ENCODE measurements around the gene RRP8. TPM values are rescaled to one million over a fixed set of nuclear protein-coding genes. Genes with fewer than 3 reads are reported as not detected.
A peak's percentile ranks its signal among the peaks of the same experiment; 100 is the strongest.

The RRP8 gene
- total and polyA plus RNA-seq, 9 of the 15 experiments (the other 6 are each of a cell fraction or from before 2014, with no cell fraction given) = 5.7 to 47.3 (median 32.6) TPM

DNA sequence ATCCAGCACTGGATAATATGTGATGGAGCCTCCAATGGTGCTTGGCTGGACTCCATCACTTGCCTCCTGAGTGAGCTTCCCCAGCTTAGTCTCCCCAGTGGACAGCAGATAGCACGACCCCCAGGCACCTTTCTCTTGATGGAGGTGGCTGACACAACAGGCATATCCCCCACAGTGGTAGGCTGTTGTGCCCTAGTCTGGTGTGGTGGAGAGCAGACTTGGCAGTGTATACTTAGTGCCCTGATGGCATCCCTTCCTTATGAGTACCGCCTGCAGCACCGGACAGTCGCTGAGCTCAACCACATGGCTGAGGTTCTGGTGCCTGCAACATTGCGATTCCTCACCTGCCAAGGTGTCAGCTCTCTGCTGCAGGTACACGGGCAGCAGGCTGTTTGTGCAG lies 56.2 kb downstream of the RRP8 start:
- ATAC-seq = no peak
- in situ Hi-C loops (cut with MboI) (no loop called here), intact Hi-C loops (cut with micrococcal nuclease) (no loop called here)
- CTCF ChIA-PET (ENCODE audit: low intra/inter-chr PET ratio) = no interaction called here
- Histone ChIP-seq H3K27me3 (ENCODE audit: control insufficient read depth in 2 of 2, insufficient read depth in 2 of 2, low read length in 2 of 2) (no peaks in the 10 kb centered on the region), H3K9ac (ENCODE audit: insufficient read depth in 1 of 2, low read depth in 2 of 2, low read length in 2 of 2) (peak overlapping the region in 1 of 2 experiments; percentile 50; a peak in 1 of 4 replicates), H3K36me3 (ENCODE audit: control insufficient read depth, insufficient read depth, low read length) (no peaks in the 10 kb centered on the region), H3K79me2 (ENCODE audit: control insufficient read depth, insufficient read depth, low read length) (no peaks in the 10 kb centered on the region), H3K9me3 (replicated peaks; ENCODE audit: control insufficient read depth, insufficient read depth, low read depth, low read length) (no peaks in the 10 kb centered on the region), H3K4me3 (no peak overlapping the region), H4K20me1 (replicated peaks; ENCODE audit: control insufficient read depth, insufficient read depth, low read length) (no peaks in the 10 kb centered on the region), H3K4me1 (replicated peaks in 1 of 2; ENCODE audit: control insufficient read depth in 2 of 2, insufficient read depth in 2 of 2, low read length in 2 of 2) (no peaks in the 10 kb centered on the region), H2AFZ (ENCODE audit: low read depth, low read length) (no peak overlapping the region), H3K4me2 (ENCODE audit: insufficient read depth, low read length) (no peak overlapping the region), H3K27ac (ENCODE audit: extremely low read depth, low read depth, low read length) (no peak overlapping the region), H3K9me1 (ENCODE audit: control insufficient read depth, insufficient read depth, low read length) (no peaks in the 10 kb centered on the region)
- 65% methylated on average over 6 of the region's 6 CpGs for WGBS (ENCODE audit: insufficient coverage, low coverage, missing lambda C conversion rate)
- BruUV-seq (replicated peaks) = no TSS peak
- FAIRE-seq = no peak
- TF ChIP-seq, protein P1, sequence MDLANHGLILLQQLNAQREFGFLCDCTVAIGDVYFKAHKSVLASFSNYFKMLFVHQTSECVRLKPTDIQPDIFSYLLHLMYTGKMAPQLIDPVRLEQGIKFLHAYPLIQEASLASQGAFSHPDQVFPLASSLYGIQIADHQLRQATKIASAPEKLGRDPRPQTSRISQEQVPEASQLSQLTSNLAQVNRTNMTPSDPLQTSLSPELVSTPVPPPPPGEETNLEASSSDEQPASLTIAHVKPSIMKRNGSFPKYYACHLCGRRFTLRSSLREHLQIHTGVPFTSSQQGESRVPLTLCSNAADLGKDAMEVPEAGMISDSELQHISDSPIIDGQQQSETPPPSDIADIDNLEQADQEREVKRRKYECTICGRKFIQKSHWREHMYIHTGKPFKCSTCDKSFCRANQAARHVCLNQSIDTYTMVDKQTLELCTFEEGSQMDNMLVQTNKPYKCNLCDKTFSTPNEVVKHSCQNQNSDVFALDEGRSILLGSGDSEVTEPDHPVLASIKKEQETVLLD (IDR thresholded peaks at IDR 0.05) = no peak
- TF ChIP-seq NBN (IDR thresholded peaks at IDR 0.05; ENCODE audit: low read depth) (no peak), NFIC (IDR thresholded peaks at IDR 0.05) (no peak), BACH1 (tag; IDR thresholded peaks at IDR 0.05) (no peak), JUNB (CRISPR knock-in tag; conservative IDR thresholded peaks at IDR 0.05) (no peak), HNRNPUL1 (IDR thresholded peaks at IDR 0.05; ENCODE audit: low read length) (no peak), DNMT1 (IDR thresholded peaks at IDR 0.05) (no peak)
- TF ChIP-seq, protein P2, sequence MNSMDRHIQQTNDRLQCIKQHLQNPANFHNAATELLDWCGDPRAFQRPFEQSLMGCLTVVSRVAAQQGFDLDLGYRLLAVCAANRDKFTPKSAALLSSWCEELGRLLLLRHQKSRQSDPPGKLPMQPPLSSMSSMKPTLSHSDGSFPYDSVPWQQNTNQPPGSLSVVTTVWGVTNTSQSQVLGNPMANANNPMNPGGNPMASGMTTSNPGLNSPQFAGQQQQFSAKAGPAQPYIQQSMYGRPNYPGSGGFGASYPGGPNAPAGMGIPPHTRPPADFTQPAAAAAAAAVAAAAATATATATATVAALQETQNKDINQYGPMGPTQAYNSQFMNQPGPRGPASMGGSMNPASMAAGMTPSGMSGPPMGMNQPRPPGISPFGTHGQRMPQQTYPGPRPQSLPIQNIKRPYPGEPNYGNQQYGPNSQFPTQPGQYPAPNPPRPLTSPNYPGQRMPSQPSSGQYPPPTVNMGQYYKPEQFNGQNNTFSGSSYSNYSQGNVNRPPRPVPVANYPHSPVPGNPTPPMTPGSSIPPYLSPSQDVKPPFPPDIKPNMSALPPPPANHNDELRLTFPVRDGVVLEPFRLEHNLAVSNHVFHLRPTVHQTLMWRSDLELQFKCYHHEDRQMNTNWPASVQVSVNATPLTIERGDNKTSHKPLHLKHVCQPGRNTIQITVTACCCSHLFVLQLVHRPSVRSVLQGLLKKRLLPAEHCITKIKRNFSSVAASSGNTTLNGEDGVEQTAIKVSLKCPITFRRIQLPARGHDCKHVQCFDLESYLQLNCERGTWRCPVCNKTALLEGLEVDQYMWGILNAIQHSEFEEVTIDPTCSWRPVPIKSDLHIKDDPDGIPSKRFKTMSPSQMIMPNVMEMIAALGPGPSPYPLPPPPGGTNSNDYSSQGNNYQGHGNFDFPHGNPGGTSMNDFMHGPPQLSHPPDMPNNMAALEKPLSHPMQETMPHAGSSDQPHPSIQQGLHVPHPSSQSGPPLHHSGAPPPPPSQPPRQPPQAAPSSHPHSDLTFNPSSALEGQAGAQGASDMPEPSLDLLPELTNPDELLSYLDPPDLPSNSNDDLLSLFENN (IDR thresholded peaks at IDR 0.05; ENCODE audit: low read depth in 2 of 2, low read length in 2 of 2) = no peak
- TF ChIP-seq, protein P3, sequence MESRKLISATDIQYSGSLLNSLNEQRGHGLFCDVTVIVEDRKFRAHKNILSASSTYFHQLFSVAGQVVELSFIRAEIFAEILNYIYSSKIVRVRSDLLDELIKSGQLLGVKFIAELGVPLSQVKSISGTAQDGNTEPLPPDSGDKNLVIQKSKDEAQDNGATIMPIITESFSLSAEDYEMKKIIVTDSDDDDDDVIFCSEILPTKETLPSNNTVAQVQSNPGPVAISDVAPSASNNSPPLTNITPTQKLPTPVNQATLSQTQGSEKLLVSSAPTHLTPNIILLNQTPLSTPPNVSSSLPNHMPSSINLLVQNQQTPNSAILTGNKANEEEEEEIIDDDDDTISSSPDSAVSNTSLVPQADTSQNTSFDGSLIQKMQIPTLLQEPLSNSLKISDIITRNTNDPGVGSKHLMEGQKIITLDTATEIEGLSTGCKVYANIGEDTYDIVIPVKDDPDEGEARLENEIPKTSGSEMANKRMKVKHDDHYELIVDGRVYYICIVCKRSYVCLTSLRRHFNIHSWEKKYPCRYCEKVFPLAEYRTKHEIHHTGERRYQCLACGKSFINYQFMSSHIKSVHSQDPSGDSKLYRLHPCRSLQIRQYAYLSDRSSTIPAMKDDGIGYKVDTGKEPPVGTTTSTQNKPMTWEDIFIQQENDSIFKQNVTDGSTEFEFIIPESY (CRISPR knock-in tag; IDR thresholded peaks at IDR 0.05) = no peak
- POLR2A ChIA-PET = interaction anchor here (0.7 to 1.7 kb wide), 5 partner anchors 8 to 28 kb away, joined by 3 to 6 read pairs (median 4); no protein-coding TSS in a partner anchor
- DNase-seq (ENCODE audit: extremely low read depth in 1 of 4, low spot score in 3 of 4) = no peak

Measured in K562 (cell line).